HEK293 (cell line): ENCODE results near the gene CEACAM4.
A peak's percentile ranks its signal among the peaks of the same experiment; 100 is the strongest.

Source experiments
- CTCF ChIA-PET: fragments of 350-600 bp; formaldehyde crosslinking; extraction: SDS; loops from one replicate; lab custom pipeline; 2021; ENCODE audit warnings: antibody characterized with exemption; lab: Yijun Ruan, JAX
- POLR2A ChIA-PET: fragments of 300-600 bp; formaldehyde crosslinking; extraction: SDS; loops from one replicate; lab custom pipeline; 2020; ENCODE audit warnings: antibody characterized with exemption, inconsistent platforms; lab: Yijun Ruan, JAX
- H3K27ac ChIP-seq: fragments of 200-500 bp; sonication (Bioruptor generic); 2 replicates; pipeline ENCODE4 v1.5.1; 2014; ENCODE audit warnings: low read depth, low read length, control low read depth, inconsistent platforms; ENCODE audit errors: extremely low read depth
- H3K36me3 ChIP-seq, 2 experiments: fragments of 200-500 bp in 1 of 2; sonication (Bioruptor generic) in 1 of 2; 1 replicate in 1 of 2; 2 replicates in 1 of 2; pipeline ENCODE4 v1.5.1; 2014 to 2017; ENCODE audit warnings: inconsistent platforms in 2 of 2, low read length in 2 of 2; ENCODE audit not compliant: control insufficient read depth in 2 of 2, insufficient read depth in 1 of 2
- H3K4me1 ChIP-seq: fragments of 200-500 bp; sonication (Bioruptor generic); 2 replicates; pipeline ENCODE4 v1.5.1; 2014; ENCODE audit warnings: mild to moderate bottlenecking, low read length, inconsistent platforms; ENCODE audit not compliant: control insufficient read depth, insufficient read depth
- H3K4me3 ChIP-seq: 2 replicates; pipeline ENCODE4 v1.5.1; 2011; ENCODE audit warnings: low read depth, mild to moderate bottlenecking, control low read depth, low read length, moderate library complexity
- H3K9me3 ChIP-seq: fragments of 200-500 bp; sonication (Bioruptor generic); 2 replicates; pipeline ENCODE4 v1.5.1; 2014; ENCODE audit warnings: low read depth, low read length, inconsistent platforms; ENCODE audit not compliant: control insufficient read depth, insufficient read depth
- GLIS1 ChIP-seq: fragments of 450-650 bp; formaldehyde crosslinking; IDR thresholded peaks from 2 replicates; pipeline ENCODE4 v1.5.1; 2016; ENCODE audit warnings: missing biosample characterization, missing genetic modification characterization
- SP7 ChIP-seq: fragments of 450-650 bp; formaldehyde crosslinking; IDR thresholded peaks from 2 replicates; pipeline ENCODE4 v1.5.1; 2016; ENCODE audit warnings: missing biosample characterization, missing genetic modification characterization
- ZFP3 ChIP-seq: fragments of 450-650 bp; formaldehyde crosslinking; IDR thresholded peaks from 2 replicates; pipeline ENCODE4 v1.5.1; 2016; ENCODE audit warnings: low read depth, missing biosample characterization, missing genetic modification characterization
- ZNF132 ChIP-seq: fragments of 450-650 bp; formaldehyde crosslinking; IDR thresholded peaks from 2 replicates; pipeline ENCODE4 v1.5.1; 2017; ENCODE audit warnings: missing biosample characterization, missing genetic modification characterization, borderline replicate concordance
- ZNF16 ChIP-seq: fragments of 450-650 bp; formaldehyde crosslinking; IDR thresholded peaks from 2 replicates; pipeline ENCODE4 v1.5.1; 2016; ENCODE audit warnings: low read depth, missing biosample characterization, missing genetic modification characterization
- ZNF174 ChIP-seq: fragments of 450-650 bp; formaldehyde crosslinking; IDR thresholded peaks from 2 replicates; pipeline ENCODE4 v1.5.0; 2017; ENCODE audit warnings: missing biosample characterization, mild to moderate bottlenecking, missing genetic modification characterization
- ZNF211 ChIP-seq: fragments of 450-650 bp; formaldehyde crosslinking; IDR thresholded peaks from 2 replicates; pipeline ENCODE4 v1.5.1; 2016; ENCODE audit warnings: low read depth, missing biosample characterization, missing genetic modification characterization
- ZNF529 ChIP-seq: fragments of 450-650 bp; formaldehyde crosslinking; IDR thresholded peaks from 2 replicates; pipeline ENCODE4 v1.5.1; 2017; ENCODE audit warnings: missing genetic modification characterization, missing biosample characterization; ENCODE audit not compliant: insufficient replicate concordance
- ZNF530 ChIP-seq: fragments of 450-650 bp; formaldehyde crosslinking; IDR thresholded peaks from 2 replicates; pipeline ENCODE4 v1.5.1; 2016; ENCODE audit warnings: low read depth, missing biosample characterization, missing genetic modification characterization
- ZNF555 ChIP-seq: fragments of 450-650 bp; formaldehyde crosslinking; conservative IDR thresholded peaks from 2 replicates; pipeline ENCODE4 v1.5.1; 2017; ENCODE audit warnings: missing biosample characterization, mild to moderate bottlenecking, missing genetic modification characterization, inconsistent platforms
- ZNF585B ChIP-seq: fragments of 450-650 bp; formaldehyde crosslinking; IDR thresholded peaks from 2 replicates; pipeline ENCODE4 v1.5.1; 2016; ENCODE audit warnings: missing biosample characterization, missing genetic modification characterization
- ZNF600 ChIP-seq: fragments of 450-650 bp; formaldehyde crosslinking; IDR thresholded peaks from 2 replicates; pipeline ENCODE4 v1.5.1; 2016; ENCODE audit warnings: missing biosample characterization, missing genetic modification characterization
- ZNF610 ChIP-seq: fragments of 450-650 bp; formaldehyde crosslinking; IDR thresholded peaks from 2 replicates; pipeline ENCODE4 v1.5.1; 2016; ENCODE audit warnings: missing biosample characterization, missing genetic modification characterization, borderline replicate concordance
- ZNF658 ChIP-seq: fragments of 450-650 bp; formaldehyde crosslinking; IDR thresholded peaks from 2 replicates; pipeline ENCODE4; 2016; ENCODE audit warnings: missing biosample characterization, missing genetic modification characterization
- ZNF701 ChIP-seq: fragments of 450-650 bp; formaldehyde crosslinking; IDR thresholded peaks from 2 replicates; pipeline ENCODE4 v1.5.1; 2016; ENCODE audit warnings: missing biosample characterization, missing genetic modification characterization
- ZNF843 ChIP-seq: fragments of 450-650 bp; formaldehyde crosslinking; IDR thresholded peaks from 2 replicates; pipeline ENCODE4 v1.5.1; 2016; ENCODE audit warnings: missing biosample characterization, missing genetic modification characterization
- ZSCAN23 ChIP-seq: fragments of 450-650 bp; formaldehyde crosslinking; IDR thresholded peaks from 2 replicates; pipeline ENCODE4 v1.5.1; 2016; ENCODE audit warnings: missing biosample characterization, missing genetic modification characterization
- TF ChIP-seq, protein P1 (sequence below): fragments of 450-650 bp; formaldehyde crosslinking; IDR thresholded peaks from 2 replicates; pipeline ENCODE4 v1.5.1; 2016; ENCODE audit warnings: missing biosample characterization, missing genetic modification characterization
- TF ChIP-seq, protein P2 (sequence below): fragments of 450-650 bp; formaldehyde crosslinking; conservative IDR thresholded peaks from 2 replicates; pipeline ENCODE4 v1.5.1; 2016; ENCODE audit warnings: low read depth, missing biosample characterization, missing genetic modification characterization

Gene CEACAM4

DNA sequence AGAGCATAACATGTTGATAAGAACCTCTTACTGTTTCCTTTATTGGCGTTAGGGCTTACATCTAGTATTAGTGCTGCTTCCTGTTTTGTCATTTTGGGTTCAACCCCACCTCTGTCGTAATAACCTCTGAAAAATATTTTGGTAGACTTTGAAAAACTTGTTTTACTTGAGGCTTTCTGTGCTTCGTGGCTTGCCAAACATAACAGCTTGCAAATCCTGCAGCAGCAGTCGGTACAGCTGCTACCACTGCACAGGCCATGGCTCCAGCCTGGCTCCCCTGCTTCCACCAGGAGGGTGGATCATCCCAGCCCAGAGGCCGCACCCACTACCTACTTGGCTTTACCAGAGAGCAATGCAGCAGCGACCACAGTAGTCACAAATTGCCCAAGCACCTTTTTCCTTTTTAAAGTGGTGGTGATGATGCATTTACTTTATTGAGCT lies 11.8 kb upstream of the CEACAM4 start:
- Histone ChIP-seq H3K36me3 (no peaks in the 10 kb centered on the region), H3K9me3 (no peaks in the 10 kb centered on the region), H3K27ac (no peak overlapping the region), H3K4me3 (no peak overlapping the region), H3K4me1 (no peaks in the 10 kb centered on the region)
- TF ChIP-seq, protein P1, sequence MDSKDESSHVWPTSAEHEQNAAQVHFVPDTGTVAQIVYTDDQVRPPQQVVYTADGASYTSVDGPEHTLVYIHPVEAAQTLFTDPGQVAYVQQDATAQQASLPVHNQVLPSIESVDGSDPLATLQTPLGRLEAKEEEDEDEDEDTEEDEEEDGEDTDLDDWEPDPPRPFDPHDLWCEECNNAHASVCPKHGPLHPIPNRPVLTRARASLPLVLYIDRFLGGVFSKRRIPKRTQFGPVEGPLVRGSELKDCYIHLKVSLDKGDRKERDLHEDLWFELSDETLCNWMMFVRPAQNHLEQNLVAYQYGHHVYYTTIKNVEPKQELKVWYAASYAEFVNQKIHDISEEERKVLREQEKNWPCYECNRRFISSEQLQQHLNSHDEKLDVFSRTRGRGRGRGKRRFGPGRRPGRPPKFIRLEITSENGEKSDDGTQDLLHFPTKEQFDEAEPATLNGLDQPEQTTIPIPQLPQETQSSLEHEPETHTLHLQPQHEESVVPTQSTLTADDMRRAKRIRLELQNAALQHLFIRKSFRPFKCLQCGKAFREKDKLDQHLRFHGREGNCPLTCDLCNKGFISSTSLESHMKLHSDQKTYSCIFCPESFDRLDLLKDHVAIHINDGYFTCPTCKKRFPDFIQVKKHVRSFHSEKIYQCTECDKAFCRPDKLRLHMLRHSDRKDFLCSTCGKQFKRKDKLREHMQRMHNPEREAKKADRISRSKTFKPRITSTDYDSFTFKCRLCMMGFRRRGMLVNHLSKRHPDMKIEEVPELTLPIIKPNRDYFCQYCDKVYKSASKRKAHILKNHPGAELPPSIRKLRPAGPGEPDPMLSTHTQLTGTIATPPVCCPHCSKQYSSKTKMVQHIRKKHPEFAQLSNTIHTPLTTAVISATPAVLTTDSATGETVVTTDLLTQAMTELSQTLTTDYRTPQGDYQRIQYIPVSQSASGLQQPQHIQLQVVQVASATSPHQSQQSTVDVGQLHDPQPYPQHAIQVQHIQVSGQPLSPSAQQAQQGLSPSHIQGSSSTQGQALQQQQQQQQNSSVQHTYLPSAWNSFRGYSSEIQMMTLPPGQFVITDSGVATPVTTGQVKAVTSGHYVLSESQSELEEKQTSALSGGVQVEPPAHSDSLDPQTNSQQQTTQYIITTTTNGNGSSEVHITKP (tag by site-specific recombination), result peak; percentile 33; the same call in 1 of the 2 replicates
- TF ChIP-seq ZNF658 (tag by site-specific recombination), result no peak
- ChIA-PET CTCF (interaction anchor here (0.8 to 4.2 kb wide), 9 partner anchors 14 to 146 kb away, joined by 3 to 96 read pairs (median 5); partner anchors contain the start of gene CEACAM7), POLR2A (no interaction called here)

DNA sequence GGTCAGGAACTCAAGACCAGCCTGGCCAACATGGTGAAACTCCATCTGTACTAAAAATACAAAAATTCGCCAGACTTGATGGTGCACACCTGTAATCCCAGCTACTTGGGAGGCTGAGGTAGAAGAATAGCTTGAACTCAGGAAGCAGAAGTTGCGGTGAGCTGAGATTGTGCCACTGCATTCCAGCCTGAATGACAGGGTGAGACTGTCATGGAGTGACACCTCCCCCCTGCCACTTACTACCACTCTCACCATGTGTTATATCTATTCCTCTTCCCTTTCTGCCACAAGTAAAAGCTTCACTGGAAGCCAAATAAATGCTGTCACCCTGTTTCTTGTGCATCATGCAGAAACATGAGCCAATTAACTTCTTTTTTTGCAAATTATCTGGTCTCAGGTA lies 10.6 kb upstream of the CEACAM4 start:
- TF ChIP-seq ZNF529 (tag by site-specific recombination), result no peak
- TF ChIP-seq, protein P2, sequence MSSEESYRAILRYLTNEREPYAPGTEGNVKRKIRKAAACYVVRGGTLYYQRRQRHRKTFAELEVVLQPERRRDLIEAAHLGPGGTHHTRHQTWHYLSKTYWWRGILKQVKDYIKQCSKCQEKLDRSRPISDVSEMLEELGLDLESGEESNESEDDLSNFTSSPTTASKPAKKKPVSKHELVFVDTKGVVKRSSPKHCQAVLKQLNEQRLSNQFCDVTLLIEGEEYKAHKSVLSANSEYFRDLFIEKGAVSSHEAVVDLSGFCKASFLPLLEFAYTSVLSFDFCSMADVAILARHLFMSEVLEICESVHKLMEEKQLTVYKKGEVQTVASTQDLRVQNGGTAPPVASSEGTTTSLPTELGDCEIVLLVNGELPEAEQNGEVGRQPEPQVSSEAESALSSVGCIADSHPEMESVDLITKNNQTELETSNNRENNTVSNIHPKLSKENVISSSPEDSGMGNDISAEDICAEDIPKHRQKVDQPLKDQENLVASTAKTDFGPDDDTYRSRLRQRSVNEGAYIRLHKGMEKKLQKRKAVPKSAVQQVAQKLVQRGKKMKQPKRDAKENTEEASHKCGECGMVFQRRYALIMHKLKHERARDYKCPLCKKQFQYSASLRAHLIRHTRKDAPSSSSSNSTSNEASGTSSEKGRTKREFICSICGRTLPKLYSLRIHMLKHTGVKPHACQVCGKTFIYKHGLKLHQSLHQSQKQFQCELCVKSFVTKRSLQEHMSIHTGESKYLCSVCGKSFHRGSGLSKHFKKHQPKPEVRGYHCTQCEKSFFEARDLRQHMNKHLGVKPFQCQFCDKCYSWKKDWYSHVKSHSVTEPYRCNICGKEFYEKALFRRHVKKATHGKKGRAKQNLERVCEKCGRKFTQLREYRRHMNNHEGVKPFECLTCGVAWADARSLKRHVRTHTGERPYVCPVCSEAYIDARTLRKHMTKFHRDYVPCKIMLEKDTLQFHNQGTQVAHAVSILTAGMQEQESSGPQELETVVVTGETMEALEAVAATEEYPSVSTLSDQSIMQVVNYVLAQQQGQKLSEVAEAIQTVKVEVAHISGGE (tag by site-specific recombination), result no peak
- no peak for TF ChIP-seq GLIS1 (tag by site-specific recombination)
- TF ChIP-seq SP7 (tag by site-specific recombination), result no peak
- no peak for TF ChIP-seq ZNF600 (tag by site-specific recombination)
- TF ChIP-seq ZNF585B (tag by site-specific recombination), result no peak
- TF ChIP-seq ZNF701 (tag by site-specific recombination), result no peak
- TF ChIP-seq, all 188 proteins: peak for 0
- Histone ChIP-seq H3K4me3 (no peak overlapping the region), H3K36me3 (no peaks in the 10 kb centered on the region), H3K27ac (no peak overlapping the region), H3K9me3 (no peaks in the 10 kb centered on the region), H3K4me1 (no peaks in the 10 kb centered on the region)
- CTCF ChIA-PET, result interaction anchor here (0.6 to 3.4 kb wide), 10 partner anchors 9 to 116 kb away, joined by 3 to 21 read pairs (median 4); no protein-coding TSS in a partner anchor
- POLR2A ChIA-PET, result no interaction called here

DNA sequence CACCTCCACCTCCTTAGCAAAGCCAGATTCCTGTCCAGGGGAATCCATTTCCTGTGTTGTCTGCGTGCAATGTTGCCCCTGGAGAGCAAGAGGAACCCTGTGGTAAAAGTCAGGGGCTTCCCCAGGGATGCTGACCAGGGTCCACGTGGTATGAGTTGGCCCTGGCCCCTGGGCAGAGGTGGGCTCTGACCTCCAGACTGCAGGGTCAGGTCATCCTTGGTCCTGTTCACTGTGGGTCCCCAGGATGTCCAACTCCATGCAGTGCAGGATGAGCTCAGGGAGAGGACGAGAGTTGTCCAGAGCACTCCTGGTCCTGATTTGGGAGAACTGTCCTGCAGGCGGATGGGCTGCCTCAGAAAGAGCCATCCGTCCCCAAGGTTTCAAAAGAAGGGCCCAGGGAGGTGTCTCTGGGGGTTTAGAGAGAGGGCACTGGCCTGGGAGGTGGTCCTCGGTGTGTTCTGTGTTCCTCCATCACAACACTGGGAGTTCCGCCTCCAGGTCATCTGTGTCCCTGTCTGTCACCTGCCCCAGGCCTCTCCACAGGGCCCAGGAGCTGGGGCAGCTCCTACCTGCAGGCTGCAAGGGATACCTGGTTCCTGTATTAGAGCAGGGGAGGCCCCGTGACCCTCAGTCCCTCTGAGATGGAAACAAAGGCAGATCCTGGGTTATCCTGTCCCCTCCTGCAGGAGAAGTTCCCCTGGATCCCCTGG lies 1.2 kb upstream of the CEACAM4 start:
- Histone ChIP-seq H3K36me3 (no peaks in the 10 kb centered on the region), H3K4me1 (no peaks in the 10 kb centered on the region), H3K27ac (no peak overlapping the region), H3K4me3 (no peak overlapping the region), H3K9me3 (no peaks in the 10 kb centered on the region)
- no peak for TF ChIP-seq ZNF555 (tag by site-specific recombination)
- TF ChIP-seq GLIS1 (tag by site-specific recombination), result no peak
- no peak for TF ChIP-seq ZFP3 (tag by site-specific recombination)
- no peak for TF ChIP-seq ZNF16 (tag by site-specific recombination)
- no peak for TF ChIP-seq ZNF843 (tag by site-specific recombination)
- no peak for TF ChIP-seq ZNF132
- TF ChIP-seq ZNF610, result no peak
- no peak for TF ChIP-seq ZNF211 (tag by site-specific recombination)
- TF ChIP-seq ZNF530, result no peak
- no peak for TF ChIP-seq ZNF174 (tag by site-specific recombination)
- no peak for TF ChIP-seq ZSCAN23 (tag by site-specific recombination)
- ChIA-PET CTCF (interaction anchor here (0.9 to 2.3 kb wide), 4 partner anchors 14 to 63 kb away, joined by 3 to 12 read pairs (median 7); no protein-coding TSS in a partner anchor), POLR2A (no interaction called here)
